Astrocyte (in vitro differentiated cells and primary cell): ENCODE measurements around the gene FOXL3. TPM values are rescaled to one million over a fixed set of nuclear protein-coding genes. Genes with fewer than 3 reads are reported as not detected.

Source experiments
- DNase-seq: peaks from one replicate; pipeline ENCODE4 v3.0.0-alpha.2; 2010; ENCODE audit warnings: low read depth
- FAIRE-seq: peaks from 2 replicates; lab custom pipeline; 2011; peaks lifted over from hg19 to GRCh38; lab: Jason Lieb, UNC
- H2AFZ ChIP-seq: 2 replicates; pipeline ENCODE4 v1.6.0; 2012; ENCODE audit warnings: low read depth, low read length, inconsistent platforms
- H3K27ac ChIP-seq: 2 replicates; pipeline ENCODE4 v1.5.1; 2011; ENCODE audit warnings: low read depth, low read length, inconsistent platforms
- H3K27me3 ChIP-seq: 2 replicates; pipeline ENCODE4 v1.6.0; 2011; ENCODE audit warnings: low read length, inconsistent platforms; ENCODE audit not compliant: insufficient read depth
- H3K36me3 ChIP-seq: 2 replicates; pipeline ENCODE4 v1.5.1; 2011; ENCODE audit warnings: low read length, inconsistent platforms; ENCODE audit not compliant: insufficient read depth
- H3K4me1 ChIP-seq: 2 replicates; pipeline ENCODE4 v1.5.1; 2011; ENCODE audit warnings: low read length, inconsistent platforms; ENCODE audit not compliant: insufficient read depth
- H3K4me2 ChIP-seq: 2 replicates; pipeline ENCODE4 v1.6.0; 2012; ENCODE audit warnings: low read length, inconsistent platforms
- H3K4me3 ChIP-seq: 2 replicates; pipeline ENCODE4 v1.5.1; 2011; ENCODE audit warnings: low read depth, mild to moderate bottlenecking, low read length, inconsistent platforms; ENCODE audit not compliant: insufficient read depth
- H3K79me2 ChIP-seq: 2 replicates; pipeline ENCODE4 v1.6.0; 2012; ENCODE audit warnings: mild to moderate bottlenecking, low read length, inconsistent platforms; ENCODE audit not compliant: insufficient read depth
- H3K9ac ChIP-seq: 2 replicates; pipeline ENCODE4 v1.6.0; 2012; ENCODE audit warnings: mild to moderate bottlenecking, low read length, inconsistent platforms
- H3K9me3 ChIP-seq: 2 replicates; pipeline ENCODE4 v1.5.1; 2012; ENCODE audit warnings: low read depth, mild to moderate bottlenecking, low read length, inconsistent platforms; ENCODE audit not compliant: insufficient read depth
- H4K20me1 ChIP-seq: 2 replicates; pipeline ENCODE4 v1.6.0; 2012; ENCODE audit warnings: low read length, inconsistent platforms; ENCODE audit not compliant: insufficient read depth
- H3K27ac Mint-ChIP-seq: one replicate; pipeline ENCODE4 v1.8.0; 2021; ENCODE audit warnings: mild to moderate bottlenecking, mixed read lengths; ENCODE audit not compliant: unreplicated experiment
- H3K27me3 Mint-ChIP-seq: one replicate; pipeline ENCODE4 v1.8.0; 2021; ENCODE audit warnings: low read depth, mixed read lengths; ENCODE audit not compliant: unreplicated experiment
- H3K36me3 Mint-ChIP-seq: one replicate; pipeline ENCODE4 v1.8.0; 2021; ENCODE audit warnings: low read depth, mixed read lengths; ENCODE audit not compliant: unreplicated experiment
- H3K4me1 Mint-ChIP-seq: one replicate; pipeline ENCODE4 v1.8.0; 2021; ENCODE audit warnings: low read depth, mixed read lengths; ENCODE audit not compliant: unreplicated experiment
- H3K4me3 Mint-ChIP-seq: one replicate; pipeline ENCODE4 v1.8.0; 2021; ENCODE audit warnings: mild to moderate bottlenecking, moderate library complexity, mixed read lengths; ENCODE audit not compliant: unreplicated experiment
- H3K9me3 Mint-ChIP-seq: one replicate; pipeline ENCODE4 v1.8.0; 2021; ENCODE audit warnings: mild to moderate bottlenecking, mixed read lengths; ENCODE audit not compliant: unreplicated experiment
- CTCF ChIP-seq: IDR thresholded peaks from 2 replicates; pipeline ENCODE4 v1.5.1; 2011; ENCODE audit warnings: low read depth, mild to moderate bottlenecking, inconsistent platforms, low read length, moderate library complexity; ENCODE audit not compliant: insufficient read depth
- EZH2 ChIP-seq: IDR thresholded peaks from 2 replicates; pipeline ENCODE4 v1.6.1; 2012; ENCODE audit warnings: mild to moderate bottlenecking, low read length, inconsistent platforms; ENCODE audit not compliant: insufficient read depth
- total RNA-seq: library from RNA; stranded (reverse); gene quantifications from 2 replicates; pipeline ENCODE4 v1.2.1, GENCODE V29; 2021

Gene FOXL3
- total RNA-seq, 1 donor from 2014 or later = not detected

DNA sequence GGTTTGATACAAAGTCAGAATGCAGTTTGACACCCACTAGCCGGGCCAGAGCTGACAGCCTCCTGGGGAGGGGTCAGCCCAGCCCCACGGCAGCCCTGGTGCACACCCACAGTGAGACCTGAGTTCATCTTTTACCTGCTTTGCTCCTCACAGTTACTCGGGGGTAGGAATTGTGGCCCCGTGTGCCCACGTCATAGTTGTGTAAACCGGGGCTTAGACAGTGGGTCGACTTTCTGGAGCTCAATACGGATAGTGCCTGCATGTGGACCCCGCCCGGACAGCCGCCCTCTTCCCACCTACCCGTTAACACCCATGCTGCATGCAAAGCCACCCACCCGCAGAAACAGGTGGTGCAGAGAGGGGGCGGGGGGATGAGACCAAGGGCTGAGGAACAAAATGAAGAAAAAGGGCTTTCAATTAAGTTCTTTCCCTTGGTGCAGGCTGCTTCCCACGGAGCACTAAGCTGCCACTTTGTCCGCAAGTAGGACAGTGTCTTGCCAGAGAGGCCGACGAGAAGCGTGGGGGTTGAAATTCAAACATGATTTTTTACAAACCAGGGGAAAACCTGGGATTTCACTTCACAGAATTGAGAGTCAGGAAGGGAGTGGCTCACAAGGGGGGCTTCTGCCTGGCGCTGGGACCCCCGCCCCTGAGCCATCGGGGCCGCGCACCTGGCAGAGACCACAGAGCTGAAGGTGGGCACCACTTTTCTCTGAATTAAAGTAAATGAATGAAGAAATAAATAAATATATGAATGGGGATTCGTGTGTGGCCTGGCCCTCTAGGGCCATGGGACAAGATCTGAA is 24.6 kb upstream of the FOXL3 start:
- Histone ChIP-seq H3K79me2 (no peaks in the 10 kb centered on the region), H3K27me3 (no peaks in the 10 kb centered on the region), H4K20me1 (peaks cover 5% of the 10 kb centered on the region), H3K9me3 (peaks cover 12% of the 10 kb centered on the region), H3K4me3 (no peak overlapping the region), H3K9ac (no peak overlapping the region), H3K4me1 (no peaks in the 10 kb centered on the region), H3K27ac (no peak overlapping the region), H3K4me2 (no peak overlapping the region), H2AFZ (no peak overlapping the region), H3K36me3 (no peaks in the 10 kb centered on the region)
- no peak for TF ChIP-seq EZH2
- peaks cover 28% of the 10 kb centered on the region for H3K9me3 Mint-ChIP-seq
- no peaks in the 10 kb centered on the region for H3K4me1 Mint-ChIP-seq
- H3K4me3 Mint-ChIP-seq = no peak overlapping the region
- FAIRE-seq = no peak
- H3K27ac Mint-ChIP-seq = no peak overlapping the region
- no peak for DNase-seq
- peaks cover 19% of the 10 kb centered on the region for H3K27me3 Mint-ChIP-seq
- H3K36me3 Mint-ChIP-seq = no peaks in the 10 kb centered on the region

DNA sequence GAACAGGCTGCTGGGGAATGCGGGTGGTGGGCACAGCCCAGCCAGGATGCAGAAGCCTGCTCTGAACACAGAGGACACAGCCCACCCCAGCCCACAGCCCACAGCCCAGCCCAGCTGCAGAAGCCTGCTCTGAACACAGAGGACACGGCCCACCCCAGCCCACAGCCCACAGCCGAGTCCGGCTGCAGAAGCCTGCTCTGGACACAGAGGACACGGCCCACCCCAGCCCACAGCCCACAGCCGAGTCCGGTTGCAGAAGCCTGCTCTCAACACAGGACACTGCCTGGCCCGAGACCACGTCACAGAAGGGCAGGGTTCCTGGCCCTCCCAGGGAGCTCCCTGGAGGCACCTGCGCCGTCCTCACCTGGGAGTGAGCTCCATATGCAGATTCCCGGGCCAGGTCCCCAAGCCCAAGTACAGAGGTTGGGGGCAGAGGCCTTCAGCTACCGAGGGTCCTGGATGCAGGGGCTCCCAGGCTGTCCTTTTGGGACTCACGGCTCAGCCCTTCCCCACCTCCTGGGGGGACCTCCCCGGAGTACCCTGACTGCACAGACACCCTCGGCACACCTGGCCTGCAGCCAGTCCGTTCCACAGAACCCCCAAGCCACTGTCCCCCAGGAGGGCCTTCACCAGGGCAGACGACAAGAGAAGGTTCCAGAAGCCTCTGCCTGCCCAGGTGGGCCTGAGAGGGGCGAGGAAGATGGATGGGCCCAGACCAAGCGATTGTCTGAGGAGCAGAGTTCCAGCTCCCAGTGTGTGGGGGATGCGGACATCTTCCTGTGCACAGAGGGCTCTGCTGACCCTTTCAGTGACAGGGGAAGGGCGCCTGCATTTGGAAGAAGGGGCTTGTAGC is 23.7 kb upstream of the FOXL3 start:
- no peaks in the 10 kb centered on the region for H3K36me3 Mint-ChIP-seq
- H3K4me1 Mint-ChIP-seq = no peaks in the 10 kb centered on the region
- Histone ChIP-seq H2AFZ (no peak overlapping the region), H3K4me1 (no peaks in the 10 kb centered on the region), H3K9me3 (peaks cover 12% of the 10 kb centered on the region), H3K4me3 (no peak overlapping the region), H3K27ac (no peak overlapping the region), H4K20me1 (peaks cover 5% of the 10 kb centered on the region), H3K9ac (no peak overlapping the region), H3K36me3 (no peaks in the 10 kb centered on the region), H3K79me2 (no peaks in the 10 kb centered on the region), H3K27me3 (no peaks in the 10 kb centered on the region), H3K4me2 (no peak overlapping the region)
- FAIRE-seq = no peak
- H3K4me3 Mint-ChIP-seq = no peak overlapping the region
- peaks cover 31% of the 10 kb centered on the region for H3K9me3 Mint-ChIP-seq
- TF ChIP-seq EZH2 = no peak
- no peak for TF ChIP-seq CTCF
- DNase-seq = no peak
- H3K27ac Mint-ChIP-seq = no peak overlapping the region
- H3K27me3 Mint-ChIP-seq = peaks cover 23% of the 10 kb centered on the region

DNA sequence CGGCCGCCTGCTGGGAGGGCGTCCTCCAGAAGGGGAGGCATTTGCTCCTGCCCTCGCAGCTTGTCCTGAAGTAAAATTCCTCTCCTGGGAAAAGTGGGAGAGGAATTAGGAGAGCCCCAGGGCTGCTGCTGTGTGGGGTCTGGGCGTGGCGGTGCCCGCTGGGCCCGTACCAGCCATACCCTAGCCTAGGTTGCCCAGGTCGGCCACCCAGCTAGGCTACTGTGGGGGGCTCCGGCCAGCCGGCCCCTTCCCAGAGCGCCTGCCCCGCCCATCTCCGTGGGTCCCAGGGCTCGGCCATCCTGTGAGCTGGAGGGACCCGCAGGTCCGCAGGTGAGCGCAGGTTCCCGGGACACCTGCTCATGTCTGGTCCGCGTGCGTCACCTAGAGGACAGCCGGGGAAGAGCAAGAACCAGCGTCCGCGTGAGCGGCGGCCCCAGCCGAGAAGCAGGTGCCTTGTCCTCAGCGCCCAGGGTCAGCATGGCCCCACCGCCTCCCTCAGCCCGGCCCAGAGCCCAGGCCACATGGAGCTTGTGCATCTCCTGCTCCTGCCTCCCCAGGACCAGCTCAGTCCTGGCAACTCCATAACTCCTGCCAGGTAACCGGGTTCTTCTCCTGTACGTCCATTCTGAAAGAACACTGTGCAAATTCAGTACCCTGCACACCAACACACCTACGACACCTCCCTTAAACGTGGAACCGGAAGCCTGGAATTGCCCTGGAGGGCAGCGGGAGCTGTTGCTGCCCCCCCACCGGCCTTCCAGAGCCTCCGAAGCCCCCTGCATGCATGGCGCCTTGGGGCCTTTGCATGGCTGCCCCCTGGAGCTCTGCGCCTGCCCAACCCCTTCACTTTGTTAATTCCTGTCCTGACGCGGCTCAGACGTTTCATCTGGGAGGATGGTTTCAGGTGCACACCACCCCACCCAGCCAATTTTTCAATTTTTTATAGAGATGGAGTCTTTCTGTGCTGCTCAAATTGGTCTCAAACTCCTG is 22.8 kb upstream of the FOXL3 start:
- TF ChIP-seq EZH2 = no peak
- no peaks in the 10 kb centered on the region for H3K36me3 ChIP-seq
- H3K79me2 ChIP-seq = no peaks in the 10 kb centered on the region
- DNase-seq (no peak), FAIRE-seq (no peak)
- H4K20me1 ChIP-seq = peaks cover 5% of the 10 kb centered on the region
- Mint-ChIP-seq H3K27ac (no peak overlapping the region), H3K9me3 (peaks cover 24% of the 10 kb centered on the region), H3K4me3 (no peak overlapping the region), H3K4me1 (no peaks in the 10 kb centered on the region), H3K27me3 (peaks cover 23% of the 10 kb centered on the region), H3K36me3 (no peaks in the 10 kb centered on the region)
- no peak overlapping the region for H3K4me3 ChIP-seq
- no peak overlapping the region for H3K9ac ChIP-seq
- H3K9me3 ChIP-seq = peaks cover 6% of the 10 kb centered on the region
- no peak overlapping the region for H2AFZ ChIP-seq
- no peaks in the 10 kb centered on the region for H3K4me1 ChIP-seq
- H3K27ac ChIP-seq = no peak overlapping the region
- H3K27me3 ChIP-seq = no peaks in the 10 kb centered on the region
- no peak overlapping the region for H3K4me2 ChIP-seq
